ENCODE results near the gene NDUFS3.

NDUFS3 gene

DNA sequence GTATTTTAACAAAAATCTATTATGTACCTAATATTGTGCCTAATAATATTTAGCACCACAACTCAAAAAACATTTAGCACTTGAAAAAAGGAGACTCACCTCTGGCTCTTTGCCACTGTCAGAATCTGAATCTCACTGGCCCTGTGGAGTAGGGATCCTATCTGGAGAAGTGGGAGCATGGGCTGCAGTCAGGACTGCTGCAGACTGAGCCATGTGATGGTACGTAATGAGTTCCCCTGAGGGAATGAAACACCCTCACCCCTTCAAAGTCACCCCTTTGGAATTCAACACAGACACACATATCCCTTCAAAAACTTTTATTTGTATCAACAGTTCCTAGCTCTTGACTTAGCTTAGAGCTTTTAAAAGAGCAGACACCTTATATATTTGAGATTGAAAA is 7.0 kb upstream of the NDUFS3 start:
- FAIRE-seq = no peak
- DNase-seq (ENCODE audit: insufficient read length, low spot score) = no peak
- TF ChIP-seq, protein P1, sequence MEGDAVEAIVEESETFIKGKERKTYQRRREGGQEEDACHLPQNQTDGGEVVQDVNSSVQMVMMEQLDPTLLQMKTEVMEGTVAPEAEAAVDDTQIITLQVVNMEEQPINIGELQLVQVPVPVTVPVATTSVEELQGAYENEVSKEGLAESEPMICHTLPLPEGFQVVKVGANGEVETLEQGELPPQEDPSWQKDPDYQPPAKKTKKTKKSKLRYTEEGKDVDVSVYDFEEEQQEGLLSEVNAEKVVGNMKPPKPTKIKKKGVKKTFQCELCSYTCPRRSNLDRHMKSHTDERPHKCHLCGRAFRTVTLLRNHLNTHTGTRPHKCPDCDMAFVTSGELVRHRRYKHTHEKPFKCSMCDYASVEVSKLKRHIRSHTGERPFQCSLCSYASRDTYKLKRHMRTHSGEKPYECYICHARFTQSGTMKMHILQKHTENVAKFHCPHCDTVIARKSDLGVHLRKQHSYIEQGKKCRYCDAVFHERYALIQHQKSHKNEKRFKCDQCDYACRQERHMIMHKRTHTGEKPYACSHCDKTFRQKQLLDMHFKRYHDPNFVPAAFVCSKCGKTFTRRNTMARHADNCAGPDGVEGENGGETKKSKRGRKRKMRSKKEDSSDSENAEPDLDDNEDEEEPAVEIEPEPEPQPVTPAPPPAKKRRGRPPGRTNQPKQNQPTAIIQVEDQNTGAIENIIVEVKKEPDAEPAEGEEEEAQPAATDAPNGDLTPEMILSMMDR (IDR thresholded peaks at IDR 0.05; ENCODE audit: insufficient read depth, missing control alignments) = no peak

DNA sequence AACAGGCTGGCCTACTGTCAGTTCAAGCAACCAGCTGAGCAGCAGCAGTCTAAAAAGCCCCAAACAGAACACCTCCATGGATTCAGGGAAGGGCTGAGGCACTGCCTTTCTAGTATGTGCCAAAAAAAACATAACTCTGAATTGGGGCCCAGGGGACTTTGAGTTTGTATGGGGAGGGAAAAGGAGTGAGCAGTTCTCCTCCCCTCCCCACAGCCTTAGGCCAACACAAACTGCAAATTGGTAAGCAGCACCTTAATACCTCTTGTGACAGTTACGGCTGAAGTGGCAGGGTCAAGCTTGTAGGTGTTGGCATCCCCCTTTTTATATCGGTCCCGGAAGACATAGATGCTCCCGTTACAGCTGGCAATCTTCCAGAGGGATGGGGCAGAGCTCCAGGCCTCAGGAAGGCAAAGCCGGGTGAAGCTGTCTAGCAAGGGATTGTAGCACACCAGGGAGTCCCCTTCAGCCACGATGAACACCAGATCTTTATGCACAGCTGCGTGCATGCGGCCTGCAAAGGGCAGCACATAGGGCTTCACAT is 6.1 kb upstream of the NDUFS3 start:
- FAIRE-seq (no peak), DNase-seq (ENCODE audit: insufficient read length, low spot score) (no peak)
- TF ChIP-seq, protein P1 (IDR thresholded peaks at IDR 0.05; ENCODE audit: insufficient read depth, missing control alignments) = no peak

DNA sequence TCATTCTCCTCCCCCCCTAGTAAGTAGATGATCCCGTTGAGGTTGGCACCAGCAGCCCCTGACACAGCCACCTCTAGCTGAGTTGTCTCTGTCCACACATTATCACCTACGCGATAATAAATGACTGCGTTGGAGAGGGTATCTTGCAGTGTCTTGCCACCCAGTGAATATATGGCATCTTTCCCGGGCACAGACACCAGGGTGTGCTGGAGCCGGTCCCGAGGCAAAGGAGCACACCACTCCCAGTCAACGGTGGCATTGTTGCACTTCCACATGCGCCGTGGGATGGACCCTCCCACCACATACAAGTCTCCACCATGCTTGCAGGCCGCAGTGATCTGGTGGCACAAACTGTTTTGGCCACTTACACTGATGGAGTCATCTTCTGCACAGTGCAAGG is 5.6 kb upstream of the NDUFS3 start:
- no peak for DNase-seq (ENCODE audit: insufficient read length, low spot score)
- TF ChIP-seq, protein P1 (IDR thresholded peaks at IDR 0.05; ENCODE audit: insufficient read depth, missing control alignments) = no peak
- FAIRE-seq = no peak

DNA sequence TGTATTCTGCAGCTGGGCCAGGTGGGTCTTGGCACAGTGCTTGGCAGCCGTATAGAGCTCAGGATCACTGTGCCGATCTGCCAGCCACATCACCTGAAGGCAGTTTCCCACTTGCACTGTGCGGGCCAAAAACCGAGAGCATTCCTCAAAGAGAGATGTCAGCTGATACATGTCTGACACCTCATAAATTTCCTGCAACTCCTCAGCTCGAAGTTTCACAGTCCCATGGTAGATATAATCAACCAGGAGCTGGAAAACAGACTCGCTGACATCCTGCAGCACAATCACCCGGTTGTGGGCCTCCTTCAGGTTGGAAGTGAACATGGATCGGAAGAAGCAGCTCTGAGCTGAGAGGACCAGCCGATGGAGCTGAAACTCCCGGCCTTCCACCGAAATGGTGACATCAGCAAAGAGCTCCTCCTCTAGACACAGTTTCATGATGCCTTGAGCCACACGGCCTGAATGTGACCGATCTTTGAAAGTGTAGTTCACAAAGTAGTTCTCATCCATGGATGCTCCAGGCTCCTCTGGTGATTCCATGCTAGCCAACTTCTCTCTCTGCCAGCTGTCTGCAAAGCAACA is 1.3 kb upstream of the NDUFS3 start:
- FAIRE-seq (no peak), DNase-seq (ENCODE audit: insufficient read length, low spot score) (no peak)
- TF ChIP-seq, protein P1 (IDR thresholded peaks at IDR 0.05; ENCODE audit: insufficient read depth, missing control alignments) = no peak

DNA sequence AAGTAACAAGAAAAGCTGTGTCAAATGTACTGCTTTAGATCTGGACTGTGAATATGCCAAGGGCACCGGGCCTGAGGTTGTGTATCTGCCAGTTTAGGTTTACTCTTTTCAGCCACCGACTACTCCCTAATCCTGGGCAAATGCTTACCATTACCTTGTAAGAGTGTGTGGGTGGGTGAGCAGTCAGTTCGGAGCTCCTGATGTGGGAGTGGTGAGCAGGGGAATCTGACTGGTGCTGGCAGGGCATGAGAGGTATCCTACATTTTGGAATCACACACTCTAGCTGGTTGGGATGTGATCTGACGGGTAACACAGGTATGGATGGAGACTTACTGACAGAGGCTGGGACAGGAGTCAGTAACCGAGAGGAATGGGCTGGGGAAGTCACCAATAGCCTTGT is 5.0 kb downstream of the NDUFS3 start:
- TF ChIP-seq, protein P1 (IDR thresholded peaks at IDR 0.05; ENCODE audit: insufficient read depth, missing control alignments) = no peak
- no peak for FAIRE-seq

DNA sequence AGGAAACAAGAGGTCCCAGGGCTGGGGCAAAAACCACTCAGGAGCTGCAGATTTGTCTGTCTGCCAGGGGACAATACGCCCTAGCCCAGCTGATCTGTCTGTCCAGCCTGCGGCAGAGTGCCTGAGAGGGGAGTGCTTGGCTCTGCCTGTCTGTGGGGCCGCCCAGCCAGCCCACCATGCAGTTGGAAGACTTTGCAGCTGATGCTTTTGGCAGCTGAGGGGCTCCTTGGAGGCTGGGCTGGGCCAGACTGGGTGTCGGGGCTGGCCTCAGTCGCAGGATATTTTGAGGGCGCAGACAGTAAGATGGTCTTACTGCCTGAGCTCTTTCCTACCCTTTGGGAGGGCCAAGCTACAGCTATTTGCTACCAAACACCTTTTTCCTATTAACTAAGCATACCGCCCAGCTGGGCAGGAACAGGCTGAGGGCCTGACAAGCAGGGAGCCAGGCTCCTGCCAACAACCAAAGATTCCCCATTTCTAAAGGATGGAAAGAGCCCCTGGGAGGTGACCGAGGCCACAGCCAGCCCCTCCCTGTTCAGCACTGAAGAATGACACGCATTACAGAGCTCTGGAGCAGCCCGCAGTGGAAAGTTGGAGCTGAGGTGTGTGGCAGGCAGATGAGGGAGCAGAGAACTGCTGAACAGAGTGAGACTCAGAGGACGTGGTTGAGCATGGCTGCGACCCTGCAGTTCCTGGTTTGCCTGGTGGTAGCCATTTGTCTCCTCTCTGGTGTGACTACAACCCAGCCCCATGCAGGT is 7.4 kb downstream of the NDUFS3 start, which contains the start of gene FAM180B:
Gene FAM180B (plus strand): TSS at position 581 of the 758 bp plus-strand sequence. CDS start 91 bp downstream, at position 672.
- no peak for FAIRE-seq
- TF ChIP-seq, protein P1 (IDR thresholded peaks at IDR 0.05; ENCODE audit: insufficient read depth, missing control alignments) = no peak

More for the DNA sequence above, 5.0 kb downstream of the NDUFS3 start:
- DNase-seq (ENCODE audit: insufficient read length, low spot score) = no peak

More for the DNA sequence above, 7.4 kb downstream of the NDUFS3 start, which contains the start of gene FAM180B:
- no peak for DNase-seq (ENCODE audit: insufficient read length, low spot score)
